GM18858 (cell line): Measurements from ENCODE around the gene UBXN10.

ENCODE experiments used
- ATAC-seq: cut with Tn5 transposase; IDR thresholded peaks from one replicate; pipeline ENCODE4 v1.9.1; 2021; ENCODE audit not compliant: unreplicated experiment

Gene UBXN10

DNA sequence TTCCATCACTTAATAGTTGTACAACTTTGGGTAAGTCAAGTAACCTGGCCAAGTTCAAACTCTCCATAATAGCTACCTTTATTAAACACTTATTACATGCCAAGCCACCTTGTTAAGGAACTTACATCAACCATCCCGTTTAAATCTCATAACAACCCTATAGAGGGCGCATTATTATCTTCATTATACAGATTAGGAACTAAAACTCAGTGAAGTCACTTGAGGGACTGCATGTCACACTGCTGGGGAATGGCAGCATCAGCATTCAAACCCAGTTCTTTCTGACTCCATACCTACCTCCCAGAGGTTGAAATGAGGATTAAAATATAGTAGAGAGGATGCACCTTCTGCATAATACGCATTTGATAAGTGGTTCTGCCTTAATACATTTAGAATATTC is 47.5 kb downstream of the UBXN10 start:
- no peak for ATAC-seq

DNA sequence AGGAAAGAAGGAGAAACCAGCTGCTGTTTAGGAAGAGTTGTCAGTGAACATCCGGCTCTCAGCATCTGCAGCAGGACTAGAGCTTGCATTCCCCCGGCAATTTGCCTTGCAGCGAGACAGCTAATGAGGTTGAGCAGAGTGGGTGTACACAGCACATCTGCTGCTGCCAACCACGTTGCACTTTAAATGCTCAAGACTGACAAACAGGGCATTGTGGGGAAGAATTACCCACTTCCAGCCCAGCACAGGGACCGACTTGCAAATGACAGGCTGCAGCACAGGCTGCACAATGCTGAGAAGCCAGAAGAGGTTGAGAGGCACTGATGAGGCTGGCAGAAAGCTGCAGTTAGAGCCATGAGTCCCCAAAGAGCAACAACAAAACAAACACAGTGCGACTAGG is 48.0 kb downstream of the UBXN10 start:
- ATAC-seq = no peak

DNA sequence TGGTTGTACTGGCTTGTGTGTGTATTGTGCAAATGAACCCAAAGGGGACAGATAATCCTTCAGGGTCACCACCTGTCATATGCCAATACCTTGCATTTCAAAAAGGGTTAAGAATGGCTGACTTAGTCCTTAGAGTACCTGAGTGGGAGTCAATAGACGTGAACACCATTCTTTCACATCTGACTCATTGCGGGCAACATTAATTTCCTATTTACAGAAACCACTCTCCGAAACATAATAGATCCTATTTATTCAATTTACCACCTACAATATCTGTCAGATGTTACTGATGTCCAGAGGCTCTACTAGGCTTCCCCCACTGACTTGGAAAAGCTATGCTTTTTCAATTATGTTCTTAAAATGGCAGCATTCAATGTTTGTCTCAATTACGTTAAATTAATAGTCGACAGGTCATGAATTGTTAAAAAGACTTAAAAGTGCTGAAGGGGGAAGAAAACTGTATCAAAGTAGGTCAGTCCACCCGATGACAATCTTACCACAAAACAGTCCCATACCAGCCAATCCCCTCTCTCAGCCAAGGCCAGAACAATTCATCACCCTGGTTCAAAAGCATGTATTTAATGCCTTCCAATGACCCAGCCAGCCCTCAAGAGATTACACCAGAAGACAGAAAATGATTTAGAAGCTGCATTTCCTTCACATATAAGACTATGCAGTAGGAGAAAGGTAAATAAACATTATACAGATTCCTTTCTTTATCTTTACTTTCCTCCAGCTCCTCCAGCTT is 49.1 kb downstream of the UBXN10 start:
- no peak for ATAC-seq

DNA sequence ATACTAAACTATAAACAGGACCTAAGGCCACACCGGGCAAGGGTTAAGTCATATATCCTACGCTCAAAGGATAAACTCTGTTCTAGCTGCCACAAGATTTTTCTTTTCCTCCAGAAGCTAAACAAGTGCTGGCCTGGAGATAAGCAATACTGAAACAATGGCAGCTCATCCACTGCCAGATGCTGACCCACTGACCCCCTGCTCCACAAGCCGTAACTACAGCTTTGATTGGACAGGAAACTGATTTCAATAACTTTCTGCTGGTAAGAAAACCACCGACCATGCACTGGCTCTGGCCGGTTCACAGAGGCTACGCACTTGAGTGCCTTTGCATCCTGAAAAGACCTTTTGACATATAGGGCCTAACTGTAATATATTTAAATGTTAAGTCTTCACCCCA is 51.8 kb downstream of the UBXN10 start:
- ATAC-seq = no peak

DNA sequence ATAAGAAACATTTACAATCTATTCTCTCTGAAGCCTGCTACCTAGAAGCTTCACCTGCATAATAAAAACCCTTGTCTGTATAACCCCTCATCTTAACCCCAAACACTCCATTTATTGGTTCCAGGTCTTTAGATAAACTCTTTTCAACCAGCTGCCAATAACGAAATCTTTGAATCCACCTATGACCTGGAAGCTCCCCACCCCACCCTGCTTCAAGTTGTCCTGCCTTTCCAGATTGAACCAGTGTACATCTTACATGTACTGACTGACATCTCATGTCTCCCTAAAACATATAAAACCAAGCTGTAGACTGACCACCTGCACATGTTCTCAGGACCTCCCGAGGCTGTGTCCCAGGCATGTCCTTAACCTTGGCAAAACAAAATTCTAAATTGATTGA is 54.1 kb downstream of the UBXN10 start:
- ATAC-seq = no peak

DNA sequence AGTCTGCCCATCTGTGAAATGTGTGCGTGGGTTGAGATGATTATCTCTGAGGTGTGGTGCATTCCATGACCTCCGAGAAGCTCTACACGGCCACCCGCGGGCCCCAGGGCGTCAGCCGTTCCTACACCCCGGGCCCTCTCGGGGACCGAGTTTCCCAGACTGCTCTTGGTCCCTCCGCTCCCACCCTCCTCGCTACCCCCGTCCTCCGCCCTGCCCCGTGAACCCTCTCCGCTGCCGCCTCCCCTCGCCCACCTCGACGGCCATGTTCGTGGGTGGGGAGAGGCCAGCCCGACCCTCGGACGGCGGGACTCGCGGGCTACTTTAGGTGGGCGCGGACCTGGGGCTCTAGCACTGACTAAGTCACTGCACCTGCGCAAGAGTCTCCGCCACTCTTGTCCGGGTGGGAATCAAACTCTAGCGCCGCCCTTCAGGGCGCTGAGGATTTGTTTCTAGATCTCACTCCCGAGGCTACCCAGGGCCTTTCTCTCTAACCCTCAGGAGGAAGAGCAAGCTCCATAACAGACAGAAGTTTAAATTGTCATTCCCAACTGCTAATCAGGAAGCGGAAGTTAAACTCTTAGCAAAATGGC is 57.1 kb downstream of the UBXN10 start:
- ATAC-seq = no peak
